GM03348 (cell line): ENCODE measurements around the gene CX3CL1.
"Not testable (repeated sequence)": the region's sequence is repeated elsewhere in the genome, so short reads cannot be mapped to it uniquely, and the experiment has no call there.

Experiments
- DNase-seq: peaks from one replicate; pipeline ENCODE4 v3.0.0; 2012; ENCODE audit warnings: low spot score

The CX3CL1 gene

GRCh38 chr16:57357330-57358085, 14.8 kb upstream of the CX3CL1 start:
- DNase-seq, result no peak

GRCh38 chr16:57358086-57358420, 14.2 kb upstream of the CX3CL1 start:
- DNase-seq, result no peak

- no peak for DNase-seq
These were observed 13.7 kb upstream of the CX3CL1 start, which contains the start of gene CCL22 for GRCh38 chr16:57358527-57359095. Gene CCL22, plus strand, starts transcription at chr16:57358783. Its CDS starts 34 bp downstream, at chr16:57358817.

DNA sequence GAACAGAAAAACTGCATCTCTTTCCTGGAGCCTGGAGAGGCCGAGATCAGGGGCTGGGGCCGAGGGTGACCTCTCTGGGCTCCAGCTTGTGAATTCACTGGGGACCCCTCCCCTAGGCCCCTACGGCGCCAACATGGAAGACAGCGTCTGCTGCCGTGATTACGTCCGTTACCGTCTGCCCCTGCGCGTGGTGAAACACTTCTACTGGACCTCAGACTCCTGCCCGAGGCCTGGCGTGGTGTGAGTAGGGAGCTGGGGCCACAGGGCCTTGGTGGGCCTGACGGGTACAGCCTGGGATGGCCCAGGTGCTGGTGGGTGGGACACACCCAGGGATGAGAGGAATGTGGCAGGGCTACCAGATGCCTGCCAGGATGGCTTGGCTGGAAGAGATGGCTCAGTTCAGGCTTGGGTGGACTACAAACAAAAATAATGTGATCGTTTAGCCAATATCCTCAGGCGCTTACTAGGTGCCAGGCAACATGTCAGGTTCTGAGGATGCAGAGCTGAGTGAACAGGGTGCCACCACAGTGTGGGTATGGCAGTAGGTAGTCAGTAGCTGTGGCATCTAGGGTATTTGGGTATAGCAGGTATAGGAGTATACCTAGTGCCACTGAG, 11.9 kb upstream of the CX3CL1 start:
- DNase-seq, result no peak

- DNase-seq, result no peak
These were observed 10.9 kb upstream of the CX3CL1 start for GRCh38 chr16:57361404-57361803.

DNA sequence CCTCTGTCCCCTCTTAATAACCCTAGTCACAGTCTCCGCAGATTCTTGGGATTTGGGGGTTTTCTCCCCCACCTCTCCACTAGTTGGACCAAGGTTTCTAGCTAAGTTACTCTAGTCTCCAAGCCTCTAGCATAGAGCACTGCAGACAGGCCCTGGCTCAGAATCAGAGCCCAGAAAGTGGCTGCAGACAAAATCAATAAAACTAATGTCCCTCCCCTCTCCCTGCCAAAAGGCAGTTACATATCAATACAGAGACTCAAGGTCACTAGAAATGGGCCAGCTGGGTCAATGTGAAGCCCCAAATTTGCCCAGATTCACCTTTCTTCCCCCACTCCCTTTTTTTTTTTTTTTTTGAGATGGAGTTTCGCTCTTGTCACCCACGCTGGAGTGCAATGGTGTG, 8.1 kb upstream of the CX3CL1 start:
- DNase-seq, result no peak

DNA sequence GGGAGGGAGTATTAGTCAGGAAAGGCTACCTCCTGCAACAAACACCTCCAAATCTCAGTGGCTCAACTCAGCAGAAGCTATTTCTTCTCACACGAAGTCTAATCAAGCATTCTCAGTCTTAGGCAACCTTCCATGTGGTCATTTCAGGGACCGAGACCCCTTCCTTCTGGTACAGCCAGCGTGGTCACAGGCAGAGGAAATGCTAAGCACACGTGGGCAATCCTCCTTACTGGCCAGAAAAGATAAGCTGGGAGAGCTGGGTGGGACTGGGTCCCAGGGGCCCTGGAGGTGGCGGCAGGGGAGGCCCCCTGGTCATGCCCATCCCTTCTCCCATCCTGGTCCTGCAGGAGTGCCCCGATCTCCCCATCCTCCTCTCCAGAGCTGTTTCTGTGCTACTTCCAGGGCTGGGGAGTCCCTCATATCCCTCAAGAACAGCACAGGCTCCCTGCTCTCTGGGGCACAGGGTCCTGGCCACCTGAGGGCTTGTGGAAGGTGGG, 5.7 kb upstream of the CX3CL1 start:
- no peak for DNase-seq

- DNase-seq, result peak; percentile 42
These were observed 5.1 kb upstream of the CX3CL1 start for GRCh38 chr16:57367116-57367752.

DNA sequence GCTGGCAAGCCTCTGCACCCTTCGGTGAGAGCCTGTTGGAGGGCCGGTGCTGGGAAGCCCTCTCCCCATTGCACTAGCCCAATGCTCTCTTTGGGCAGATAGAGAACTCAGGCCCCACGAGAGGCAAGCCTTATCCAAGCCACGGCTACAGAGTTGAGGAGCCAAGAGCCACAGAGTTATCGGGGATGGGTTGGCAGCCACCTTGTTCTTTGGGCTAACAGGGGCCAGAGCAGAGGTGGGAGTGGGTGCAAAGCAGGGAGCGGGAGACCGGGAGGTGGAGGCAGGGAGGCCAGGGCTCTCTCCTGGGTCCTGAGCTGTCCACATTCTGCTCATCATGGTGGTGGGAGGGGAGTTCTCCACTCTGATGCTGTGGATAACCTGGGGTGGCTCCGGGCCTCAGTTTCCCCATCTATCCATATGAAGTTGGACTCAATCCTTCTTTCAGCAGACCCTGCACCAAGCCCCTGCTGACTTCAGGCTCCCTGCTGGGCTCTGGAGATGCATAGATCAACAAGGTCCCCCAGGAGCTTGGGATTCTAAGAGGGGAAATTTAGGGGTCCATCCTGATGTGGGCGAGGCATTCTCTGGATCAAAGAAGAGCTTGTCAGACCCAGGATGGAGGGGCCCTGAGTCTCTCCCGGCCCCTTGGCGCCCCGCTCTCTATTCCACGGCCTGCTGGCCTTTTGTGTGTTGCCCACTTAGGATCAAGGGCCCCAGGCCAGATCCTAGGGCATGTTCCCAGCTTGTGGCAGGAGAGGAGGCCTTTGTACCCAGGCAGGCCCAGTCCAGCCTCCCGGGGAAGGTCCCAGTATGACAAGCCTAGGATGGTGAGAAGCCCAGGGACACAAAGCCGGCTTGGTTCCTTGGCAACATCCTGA, 557 bp upstream of the CX3CL1 start:
- DNase-seq, result no peak

GRCh38 chr16:57373117-57373947, 1.0 kb downstream of the CX3CL1 start:
- DNase-seq, result no peak

- no peak for DNase-seq
These were observed 1.8 kb downstream of the CX3CL1 start for GRCh38 chr16:57374067-57374534.

DNA sequence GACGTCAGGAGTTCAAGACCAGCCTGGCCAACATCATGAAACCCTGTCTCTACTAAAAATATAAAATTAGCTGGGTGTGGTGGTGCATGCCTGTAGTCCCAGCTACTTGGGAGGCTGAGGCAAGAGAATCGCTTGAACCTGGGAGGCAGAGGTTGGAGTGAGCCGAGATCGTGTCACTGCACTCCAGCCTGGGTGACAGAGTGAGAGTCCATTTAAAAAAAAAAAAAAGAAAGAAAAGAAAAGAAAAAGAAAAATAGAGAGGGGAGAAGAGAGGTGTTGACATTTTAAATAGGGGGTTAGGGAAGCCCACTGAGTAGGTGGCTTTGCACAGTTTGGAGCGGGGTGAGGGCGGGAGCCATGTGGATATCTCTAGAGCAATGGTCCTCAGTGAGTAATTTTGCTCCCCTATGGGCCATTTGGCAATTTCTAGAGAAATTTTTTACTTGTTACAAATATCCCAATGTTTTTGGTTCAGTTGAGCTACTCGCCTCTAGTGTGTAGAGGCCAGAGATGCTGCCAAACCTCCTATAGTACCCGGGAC, 2.7 kb downstream of the CX3CL1 start:
- DNase-seq, result not testable (repeated sequence)

DNA sequence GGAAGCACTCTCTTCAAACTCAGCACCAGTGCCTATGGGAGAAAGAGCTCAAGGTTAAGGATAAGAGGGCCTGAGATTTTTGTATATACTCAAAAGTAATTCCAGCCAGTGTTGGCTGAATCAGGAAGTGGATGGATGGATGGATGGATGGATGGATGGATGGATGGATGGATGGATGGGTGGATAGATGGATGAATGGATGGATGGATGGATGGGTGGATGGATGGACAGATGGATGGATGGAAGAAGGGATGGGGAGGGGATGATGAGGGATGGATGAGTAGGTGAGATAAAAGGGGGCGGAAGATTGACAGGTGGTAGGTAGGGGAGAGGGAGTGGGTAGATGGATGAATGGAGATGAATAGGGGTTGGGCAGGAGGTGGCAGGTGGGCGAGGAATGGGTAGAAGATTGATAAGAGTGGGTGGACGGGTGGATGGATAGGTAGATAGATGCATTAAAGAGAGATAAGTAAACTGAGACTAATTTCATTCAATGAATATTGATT, 4.1 kb downstream of the CX3CL1 start:
- DNase-seq, result no peak

GRCh38 chr16:57377080-57377841, 5.0 kb downstream of the CX3CL1 start:
- DNase-seq, result no peak

GRCh38 chr16:57379579-57379978, 7.3 kb downstream of the CX3CL1 start:
- DNase-seq, result no peak

DNA sequence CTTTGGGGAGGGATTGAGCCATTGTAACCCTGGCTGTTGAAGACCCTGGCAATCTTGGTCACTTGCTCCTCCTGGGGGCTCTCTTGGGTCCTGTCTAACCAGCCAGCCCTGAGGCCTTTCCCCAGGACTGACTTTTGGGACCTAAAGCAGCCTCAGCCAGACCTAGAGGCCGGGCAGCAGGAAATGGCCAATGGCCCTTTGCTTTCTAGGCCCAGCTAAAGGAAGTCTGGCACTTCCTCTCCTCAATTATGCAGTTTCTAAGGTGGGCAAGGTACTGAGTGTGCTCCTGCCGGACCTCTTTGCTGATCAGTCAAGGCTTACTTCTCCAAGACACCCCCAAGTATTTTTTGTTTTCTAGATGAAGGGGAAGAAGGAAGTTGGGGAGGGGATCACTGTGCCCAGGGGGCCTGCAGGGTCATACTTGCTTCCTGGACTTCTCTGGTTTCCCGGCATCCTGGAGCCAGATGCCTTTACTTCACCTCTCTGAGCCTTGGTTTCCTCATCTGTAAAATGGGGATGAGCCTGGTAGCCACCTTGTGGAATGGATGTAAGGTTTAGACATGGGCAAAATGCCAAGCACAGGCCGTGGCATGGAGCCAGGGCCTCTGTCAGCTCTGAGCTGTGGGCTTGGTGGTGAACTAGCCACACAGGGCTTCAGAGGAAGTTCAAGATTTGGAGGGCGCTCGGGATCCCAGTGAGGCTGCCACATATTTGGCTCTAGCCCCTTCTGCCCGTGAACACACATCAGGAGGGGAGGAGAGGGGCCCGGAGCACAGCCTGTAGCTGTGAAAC, 8.6 kb downstream of the CX3CL1 start:
- DNase-seq, result no peak

GRCh38 chr16:57381791-57382534, 9.7 kb downstream of the CX3CL1 start:
- no peak for DNase-seq
